Peyer's patch (tissue), 4 donors: ENCODE results near the gene LYVE1.

Experiments
- POLR2A ChIP-seq, 2 donors: fragments of 450-650 bp; IDR thresholded peaks; one replicate each; pipeline ENCODE4 v1.5.1; 2017; ENCODE audit warnings: antibody characterized with exemption in 2 of 2, mild to moderate bottlenecking in 2 of 2, moderate library complexity in 2 of 2
- TF ChIP-seq, protein P1 (sequence below), 6 experiments: fragments of 450-650 bp in 4 of 6; fragments of 200-600 bp in 2 of 6; sonication (generic) in 1 of 6; IDR thresholded peaks; one replicate each; pipeline ENCODE4 v1.5.1; 2017 to 2019; ENCODE audit warnings: antibody characterized with exemption in 6 of 6, mild to moderate bottlenecking in 3 of 6, moderate library complexity in 1 of 6

DNA sequence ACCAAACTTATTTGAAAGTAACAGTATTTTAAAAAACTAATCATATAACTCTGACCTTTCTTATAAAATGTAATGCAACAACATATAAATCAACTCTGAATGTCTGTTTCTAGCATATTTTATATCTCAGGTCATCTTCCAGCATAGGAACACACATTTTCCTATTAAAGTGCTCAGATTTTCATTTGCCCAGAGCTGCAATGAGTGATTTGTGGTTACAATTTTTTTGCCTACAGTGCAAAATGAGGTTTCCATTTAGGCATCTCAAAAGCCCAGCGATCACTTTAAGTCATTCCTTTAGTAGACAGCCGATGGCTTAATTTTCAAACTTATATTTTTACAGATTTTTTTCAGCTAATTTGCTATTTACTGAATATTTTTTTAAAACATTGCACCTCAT, 1.0 kb downstream of the LYVE1 start:
- TF ChIP-seq, protein P1, sequence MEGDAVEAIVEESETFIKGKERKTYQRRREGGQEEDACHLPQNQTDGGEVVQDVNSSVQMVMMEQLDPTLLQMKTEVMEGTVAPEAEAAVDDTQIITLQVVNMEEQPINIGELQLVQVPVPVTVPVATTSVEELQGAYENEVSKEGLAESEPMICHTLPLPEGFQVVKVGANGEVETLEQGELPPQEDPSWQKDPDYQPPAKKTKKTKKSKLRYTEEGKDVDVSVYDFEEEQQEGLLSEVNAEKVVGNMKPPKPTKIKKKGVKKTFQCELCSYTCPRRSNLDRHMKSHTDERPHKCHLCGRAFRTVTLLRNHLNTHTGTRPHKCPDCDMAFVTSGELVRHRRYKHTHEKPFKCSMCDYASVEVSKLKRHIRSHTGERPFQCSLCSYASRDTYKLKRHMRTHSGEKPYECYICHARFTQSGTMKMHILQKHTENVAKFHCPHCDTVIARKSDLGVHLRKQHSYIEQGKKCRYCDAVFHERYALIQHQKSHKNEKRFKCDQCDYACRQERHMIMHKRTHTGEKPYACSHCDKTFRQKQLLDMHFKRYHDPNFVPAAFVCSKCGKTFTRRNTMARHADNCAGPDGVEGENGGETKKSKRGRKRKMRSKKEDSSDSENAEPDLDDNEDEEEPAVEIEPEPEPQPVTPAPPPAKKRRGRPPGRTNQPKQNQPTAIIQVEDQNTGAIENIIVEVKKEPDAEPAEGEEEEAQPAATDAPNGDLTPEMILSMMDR (IDR thresholded peaks at IDR 0.05), result no peak
- TF ChIP-seq POLR2A (IDR thresholded peaks at IDR 0.05), result no peak
